Stimulated activated CD8-positive, alpha-beta memory T cell treated with anti-CD3 and anti-CD28 coated beads, Interleukin-7, amount 100 ng/mL, for 48 hours (primary cell): Measurements from ENCODE around the gene COLEC12.

Experiments
- DNase-seq, 2 donors: peaks; one replicate each; pipeline ENCODE4 v3.0.0-alpha.2; 2020; ENCODE audit warnings: low read depth in 1 of 2; ENCODE audit errors: extremely low read depth in 1 of 2

Gene COLEC12

DNA sequence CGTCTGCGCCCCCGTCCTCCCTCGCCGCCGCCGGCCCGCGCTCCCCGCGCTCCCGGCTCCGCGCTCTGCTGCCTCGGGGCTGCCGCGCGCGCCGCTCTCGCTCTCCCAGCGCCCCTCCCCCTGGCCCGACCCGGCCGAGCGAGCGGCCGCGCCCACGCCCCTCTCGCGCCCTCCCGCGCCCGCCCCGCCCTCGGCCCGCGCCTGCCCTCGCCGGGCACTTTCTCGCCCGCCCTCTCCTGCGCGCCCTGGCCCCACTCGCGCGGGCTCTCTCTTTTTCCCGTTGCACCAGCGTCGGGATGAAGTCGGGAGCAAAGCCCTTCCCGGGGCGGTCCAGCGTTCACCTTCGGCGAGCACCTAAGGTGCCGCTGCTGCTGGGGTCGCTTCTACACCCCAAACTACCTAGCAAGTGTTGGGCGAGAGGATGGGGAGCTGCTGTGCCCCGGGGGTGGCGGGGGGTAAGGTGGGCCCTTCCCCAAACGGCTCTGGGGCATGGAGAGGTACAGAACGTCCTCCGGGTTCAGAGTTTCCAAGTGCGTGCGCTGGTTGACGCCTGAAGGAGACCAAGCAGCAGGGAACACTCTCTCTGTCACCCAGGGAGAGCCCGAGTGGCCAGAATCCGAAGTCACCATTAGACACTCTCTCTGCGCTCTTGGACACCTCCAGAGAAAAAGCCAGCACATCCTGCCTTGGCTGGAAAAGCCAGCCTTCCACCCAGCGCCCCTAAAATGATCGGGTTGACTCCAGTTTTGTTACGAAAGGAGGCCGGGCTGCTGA is at the start of gene COLEC12:
COLEC12 (minus strand) TSS at position 70 of the 774 bp plus-strand sequence. CDS start 187 bp downstream, outside the sequence.
- no peak for DNase-seq

DNA sequence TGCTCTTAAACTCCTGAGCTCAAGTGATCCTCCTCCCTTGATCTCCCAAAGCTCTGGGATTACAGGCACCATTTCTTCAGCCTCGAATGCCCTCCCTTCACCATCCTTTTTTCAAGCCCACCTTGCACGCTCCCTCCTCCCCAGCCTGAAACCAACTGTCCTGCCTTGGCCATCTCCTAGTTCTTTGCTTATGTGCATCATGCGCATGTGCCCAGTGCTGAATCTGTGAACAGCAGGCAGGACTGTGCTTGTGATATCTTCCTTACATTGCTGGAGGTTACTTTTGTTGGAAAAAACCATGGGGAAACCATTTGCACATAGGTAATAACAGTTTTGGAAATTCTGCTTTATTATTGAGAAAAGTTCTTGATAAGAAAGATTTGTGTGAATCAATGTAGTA is 49.5 kb upstream of the COLEC12 start:
- DNase-seq = no peak

DNA sequence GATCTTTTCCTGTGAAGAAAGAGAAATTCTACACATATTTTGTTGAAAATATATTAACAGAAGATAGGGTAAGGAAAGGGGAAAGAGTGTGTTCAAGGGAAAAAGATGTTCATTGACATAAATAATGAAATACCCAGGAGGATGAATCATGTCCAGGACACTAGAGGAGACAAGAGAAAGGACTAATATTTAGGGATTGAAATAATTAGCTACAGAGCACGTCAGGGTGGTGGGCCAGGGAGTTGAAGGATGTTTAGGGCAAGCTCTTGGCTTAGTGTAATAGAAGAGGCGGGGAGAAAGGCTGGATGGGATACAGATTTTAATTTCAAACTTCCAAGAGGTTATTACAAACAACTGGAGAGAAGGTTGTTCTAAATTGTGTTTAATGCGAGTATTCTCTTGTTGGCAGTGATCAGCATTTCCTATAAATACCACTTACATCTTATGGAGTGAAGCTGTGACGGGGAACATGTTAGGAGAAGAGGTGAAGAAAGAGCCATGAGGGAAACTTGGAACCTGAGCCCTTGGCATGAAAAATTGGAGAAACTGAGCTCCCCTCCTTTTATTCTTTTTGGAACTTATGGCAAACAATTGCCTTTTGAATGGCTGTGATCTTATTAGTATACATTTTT is 43.1 kb upstream of the COLEC12 start:
- no peak for DNase-seq

DNA sequence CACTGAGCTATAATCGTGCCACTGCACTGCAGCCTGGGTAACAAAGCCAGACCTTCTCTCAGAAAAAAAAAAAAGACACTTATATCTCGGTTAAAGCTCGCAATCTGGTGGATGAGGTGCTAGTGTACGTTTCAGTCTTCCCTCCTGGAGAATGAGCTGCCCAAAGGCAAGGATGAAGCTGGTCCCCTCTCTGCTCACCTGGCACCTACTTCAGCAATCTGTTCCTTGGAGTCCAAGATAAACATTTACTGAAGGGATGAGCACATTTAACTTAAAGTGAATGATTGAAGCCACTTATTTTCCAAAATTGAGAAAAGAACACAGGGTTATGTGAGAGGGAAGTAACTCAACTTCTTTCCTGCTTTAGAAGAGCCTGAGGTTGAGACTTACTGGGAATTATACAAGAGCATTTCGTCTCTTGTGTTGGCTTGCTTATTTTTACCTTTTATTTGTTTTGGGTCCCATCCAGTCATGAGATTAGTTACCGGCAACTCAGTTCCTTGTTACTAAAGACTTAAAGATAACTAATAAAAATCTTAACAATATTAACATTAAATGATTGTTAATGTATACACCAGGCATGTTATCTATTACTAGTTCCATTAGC is 33.6 kb upstream of the COLEC12 start:
- no peak for DNase-seq

DNA sequence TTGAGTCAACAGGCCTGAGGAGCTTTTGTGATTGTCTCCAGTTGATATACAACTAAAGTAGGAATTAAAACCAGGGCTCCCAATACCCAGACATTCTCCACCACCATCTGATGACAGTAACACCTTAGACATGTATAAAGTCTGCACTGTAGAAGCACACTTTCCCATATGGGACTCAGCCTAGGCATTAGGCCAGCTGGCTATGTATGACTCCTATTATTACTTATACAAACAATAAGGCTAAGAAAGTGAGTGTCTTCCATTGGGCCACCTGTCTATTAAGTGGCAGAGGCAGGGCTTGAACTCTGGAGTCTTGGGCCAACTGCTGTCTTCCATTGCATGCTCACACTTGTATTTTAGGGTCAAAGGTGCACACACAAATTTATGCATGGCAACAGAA is 32.1 kb upstream of the COLEC12 start:
- no peak for DNase-seq

DNA sequence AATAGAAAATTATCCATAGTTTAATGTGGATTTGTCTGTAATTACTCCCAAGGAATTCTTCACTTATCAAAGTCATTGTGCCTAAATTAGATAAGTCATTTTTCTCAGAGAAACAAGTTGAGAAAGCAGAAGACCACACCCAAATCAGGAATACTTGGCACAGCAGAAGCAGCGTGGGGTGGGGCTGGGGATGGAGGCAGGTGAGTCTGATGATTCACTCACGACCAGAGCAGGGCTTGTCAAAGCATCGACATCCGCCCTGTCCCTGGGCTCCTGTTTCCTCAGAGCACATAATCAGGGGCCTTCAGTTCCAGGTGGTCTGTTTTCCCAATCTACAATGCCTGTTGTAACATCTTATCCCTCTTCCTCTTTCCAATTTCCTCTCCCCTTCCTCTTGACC is 31.5 kb upstream of the COLEC12 start:
- DNase-seq = no peak

DNA sequence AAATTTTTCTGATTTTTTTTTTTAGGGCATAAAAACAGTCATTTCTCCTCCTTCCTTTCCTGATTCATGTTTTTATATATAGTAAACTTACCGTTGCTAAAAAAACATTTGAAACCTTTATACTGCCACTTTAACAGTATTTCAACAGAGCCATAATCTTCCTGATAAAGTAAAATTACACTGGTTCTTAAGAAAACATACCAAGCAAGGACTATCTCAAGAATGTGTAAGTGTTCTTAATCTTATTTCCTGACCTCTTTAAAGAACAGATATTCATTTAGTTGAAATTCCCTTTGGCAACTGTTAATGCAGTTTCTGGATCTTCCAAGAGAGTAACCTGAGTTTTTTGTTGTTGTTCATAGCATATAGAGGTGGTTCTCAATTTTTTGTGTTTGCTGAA is 26.6 kb upstream of the COLEC12 start:
- no peak for DNase-seq

DNA sequence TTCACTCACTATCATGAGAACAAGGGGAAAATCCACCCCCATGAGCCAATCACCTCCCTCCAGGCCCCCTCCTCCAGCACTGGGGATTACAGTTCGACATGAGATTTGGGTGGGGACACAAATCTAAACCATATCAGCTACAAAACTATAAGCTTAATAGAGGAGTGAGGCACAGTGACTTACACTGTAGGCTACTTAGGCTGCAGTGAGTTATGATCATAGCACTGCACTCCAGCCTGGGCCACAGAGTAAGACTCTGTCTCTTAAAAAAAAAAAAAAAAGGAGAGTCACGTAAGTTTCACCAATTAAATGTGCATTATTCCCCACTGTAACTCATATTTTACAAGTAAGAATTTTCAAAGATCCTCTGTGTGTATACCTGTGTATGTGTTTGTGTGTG is 26.2 kb upstream of the COLEC12 start:
- no peak for DNase-seq

DNA sequence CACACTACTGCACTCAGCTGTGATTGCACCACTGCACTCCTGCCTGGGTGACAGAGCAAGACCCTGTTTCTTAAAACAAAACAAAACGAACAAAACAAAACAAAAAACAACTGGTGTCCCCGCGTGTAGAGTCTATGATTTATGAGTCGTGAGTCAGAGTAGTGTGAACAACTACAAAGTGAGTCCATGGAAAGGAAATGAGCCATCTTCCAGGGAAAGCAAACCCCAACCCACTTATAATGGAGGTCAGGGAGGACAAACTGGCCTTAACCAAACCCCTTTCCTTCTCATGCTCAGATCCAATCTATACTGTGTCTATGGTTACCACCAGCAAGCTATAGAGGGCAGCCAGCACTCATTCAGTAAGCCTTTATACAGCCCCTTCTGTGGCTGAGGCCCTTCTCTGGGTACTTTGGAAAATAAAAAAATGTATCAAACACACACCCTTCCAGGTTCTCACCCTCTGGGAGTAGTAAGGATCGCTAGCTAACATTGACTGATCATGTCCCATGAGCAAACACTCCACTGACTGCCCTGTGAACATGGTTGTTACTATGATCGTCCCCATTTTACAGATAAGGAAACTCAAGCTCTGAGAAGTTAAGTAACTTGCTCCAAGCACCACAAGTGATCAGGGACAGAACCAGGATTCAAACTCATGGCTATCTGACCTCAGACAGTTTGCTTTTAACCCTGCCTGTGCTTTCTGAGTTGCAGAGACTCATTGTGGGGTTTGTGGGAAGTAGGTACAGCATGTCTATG is 24.7 kb upstream of the COLEC12 start:
- no peak for DNase-seq

DNA sequence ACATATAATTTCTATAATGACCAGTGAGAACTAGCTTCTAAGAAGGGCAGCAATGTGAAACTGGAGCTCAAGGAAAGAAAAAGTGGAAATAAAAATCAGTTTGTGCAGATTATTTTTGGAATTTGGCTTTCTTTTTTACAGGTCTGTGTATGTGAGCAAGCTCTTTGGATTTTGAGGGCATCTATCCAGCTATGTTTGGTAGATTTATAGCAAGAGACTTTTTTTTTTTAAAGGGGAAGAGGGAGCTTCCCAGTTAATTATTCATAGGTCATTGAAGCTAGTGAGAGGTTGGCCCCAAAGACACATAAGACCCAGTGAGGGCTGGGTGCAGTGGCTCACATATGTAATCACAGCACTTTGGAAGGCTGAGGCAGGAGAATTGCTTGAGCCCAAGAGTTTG is 24.0 kb upstream of the COLEC12 start:
- no peak for DNase-seq

DNA sequence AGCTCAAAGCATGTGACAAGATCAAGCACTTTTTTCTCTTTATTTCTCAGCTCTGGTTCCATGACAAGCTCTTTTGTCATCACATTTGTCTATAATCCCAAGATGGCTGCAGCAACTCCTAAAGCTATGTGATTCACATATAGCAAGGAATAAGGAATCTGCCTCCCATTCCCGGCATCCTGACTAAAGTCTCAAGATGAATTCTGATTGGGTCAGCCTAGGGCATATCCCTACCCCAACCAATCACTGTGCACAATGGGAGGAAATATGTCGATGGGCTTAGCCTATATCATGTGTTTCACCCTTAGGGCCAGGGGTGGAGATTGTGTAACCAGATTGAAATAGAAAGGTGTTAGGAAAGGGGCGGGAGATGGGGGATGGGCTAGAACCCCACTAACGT is 23.1 kb upstream of the COLEC12 start:
- no peak for DNase-seq

DNA sequence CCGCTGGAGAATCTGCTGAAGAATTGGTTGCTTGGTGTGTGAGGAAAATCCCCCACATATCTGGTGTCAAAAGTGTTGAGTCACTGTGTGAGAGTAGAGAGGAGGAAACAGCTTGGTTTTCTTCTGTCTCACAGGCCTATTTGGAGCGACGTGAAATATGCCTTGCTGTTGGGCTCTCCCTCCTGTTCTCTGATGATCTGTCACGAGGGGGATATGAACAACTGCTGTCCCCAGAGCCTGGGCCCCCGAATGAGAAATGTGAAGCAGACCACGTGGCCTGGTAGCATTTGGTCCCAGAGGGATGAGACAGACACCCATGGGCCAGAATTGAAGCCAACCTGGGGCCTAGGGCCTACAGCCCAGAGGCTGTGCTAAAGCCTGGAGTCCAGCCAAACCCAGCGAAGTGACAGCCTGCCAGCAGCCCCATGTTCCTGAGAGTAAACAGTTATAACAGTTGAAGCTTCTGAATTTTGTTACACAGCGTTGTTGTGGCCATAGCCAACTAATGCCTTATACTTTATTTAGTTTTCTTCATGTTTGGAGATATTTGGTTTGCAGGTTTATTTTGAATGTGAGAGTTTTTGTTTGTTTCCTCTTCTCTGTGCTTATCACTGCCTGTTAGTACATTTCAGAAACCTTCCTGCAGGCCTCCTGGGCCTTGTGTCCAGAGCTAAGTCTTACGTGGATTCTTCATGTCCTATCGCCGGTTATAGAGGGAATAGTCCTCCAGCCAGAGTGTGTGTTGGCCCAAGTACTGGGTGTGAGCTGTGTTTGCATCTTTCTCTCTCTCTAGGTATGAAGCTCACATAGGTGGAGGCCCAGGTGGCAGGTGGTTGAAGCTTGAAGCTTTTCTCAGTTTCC is 18.7 kb upstream of the COLEC12 start:
- DNase-seq = no peak

DNA sequence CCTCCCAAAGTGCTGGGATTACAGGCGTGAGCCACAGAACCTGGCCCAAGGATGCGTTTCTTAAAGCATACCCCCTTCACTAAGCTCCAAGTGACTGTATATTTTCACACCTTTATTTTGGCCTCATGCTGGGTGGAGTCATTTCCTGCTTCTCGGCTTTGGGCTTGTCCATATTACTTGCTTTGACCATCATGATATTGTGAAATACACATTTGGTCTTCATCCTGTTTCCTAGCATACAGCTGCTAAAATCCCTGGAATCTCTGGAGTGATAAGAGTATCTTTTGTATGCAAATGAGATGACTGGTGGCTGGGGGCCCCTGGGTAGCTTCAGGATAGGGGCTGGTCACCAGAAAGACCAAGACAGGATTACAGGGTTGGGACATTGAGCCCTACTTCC is 17.6 kb upstream of the COLEC12 start:
- DNase-seq = no peak

DNA sequence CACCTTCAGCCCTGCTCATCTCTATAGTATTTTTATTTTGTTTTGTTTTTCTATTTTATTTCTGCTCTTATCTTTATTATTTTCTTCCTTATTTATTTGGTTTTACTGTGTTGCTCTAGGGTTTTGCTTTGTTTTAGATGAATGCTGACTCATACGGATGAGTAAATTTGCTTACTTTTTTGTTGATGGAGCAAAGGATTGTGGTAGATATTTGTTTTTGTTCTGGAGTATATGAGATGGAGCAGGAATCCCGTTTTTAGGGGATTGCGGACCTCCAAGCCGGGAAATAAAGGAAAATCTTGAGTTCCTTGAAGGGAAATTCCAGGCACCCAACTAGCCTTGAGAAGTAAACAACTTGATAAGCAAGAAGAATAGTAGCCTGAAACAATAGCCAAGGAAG is 15.3 kb upstream of the COLEC12 start:
- no peak for DNase-seq

DNA sequence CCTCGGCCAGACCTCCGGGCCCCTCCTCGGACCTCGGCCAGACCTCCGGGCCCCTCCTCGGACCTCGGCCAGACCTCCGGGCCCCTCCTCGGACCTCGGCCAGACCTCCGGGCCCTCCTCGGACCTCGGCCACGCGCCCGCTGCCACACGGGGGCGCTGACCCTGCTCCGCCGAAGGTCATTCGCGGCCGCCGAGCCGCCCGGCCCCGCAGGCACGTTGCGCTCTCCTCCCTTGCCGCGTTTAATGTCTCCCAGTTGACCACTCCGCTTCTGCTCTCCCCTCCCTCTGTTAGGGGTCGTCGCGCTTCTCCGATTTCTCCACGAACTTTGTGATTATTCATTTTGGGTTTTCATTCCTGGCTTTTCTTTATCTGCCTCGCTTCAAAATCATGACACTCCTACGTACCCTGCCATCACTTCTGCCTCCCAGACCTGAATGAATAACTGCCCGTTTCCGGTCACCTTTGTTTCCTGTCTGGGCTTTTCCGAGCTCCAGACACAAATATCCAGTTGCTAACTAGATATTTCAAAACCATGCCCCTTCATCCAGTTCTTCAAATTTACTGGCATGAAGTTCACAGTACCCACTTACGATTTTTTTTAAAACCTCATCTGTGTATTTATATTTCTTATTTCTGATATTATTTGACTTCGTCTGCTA is 14.8 kb upstream of the COLEC12 start:
- no peak for DNase-seq

DNA sequence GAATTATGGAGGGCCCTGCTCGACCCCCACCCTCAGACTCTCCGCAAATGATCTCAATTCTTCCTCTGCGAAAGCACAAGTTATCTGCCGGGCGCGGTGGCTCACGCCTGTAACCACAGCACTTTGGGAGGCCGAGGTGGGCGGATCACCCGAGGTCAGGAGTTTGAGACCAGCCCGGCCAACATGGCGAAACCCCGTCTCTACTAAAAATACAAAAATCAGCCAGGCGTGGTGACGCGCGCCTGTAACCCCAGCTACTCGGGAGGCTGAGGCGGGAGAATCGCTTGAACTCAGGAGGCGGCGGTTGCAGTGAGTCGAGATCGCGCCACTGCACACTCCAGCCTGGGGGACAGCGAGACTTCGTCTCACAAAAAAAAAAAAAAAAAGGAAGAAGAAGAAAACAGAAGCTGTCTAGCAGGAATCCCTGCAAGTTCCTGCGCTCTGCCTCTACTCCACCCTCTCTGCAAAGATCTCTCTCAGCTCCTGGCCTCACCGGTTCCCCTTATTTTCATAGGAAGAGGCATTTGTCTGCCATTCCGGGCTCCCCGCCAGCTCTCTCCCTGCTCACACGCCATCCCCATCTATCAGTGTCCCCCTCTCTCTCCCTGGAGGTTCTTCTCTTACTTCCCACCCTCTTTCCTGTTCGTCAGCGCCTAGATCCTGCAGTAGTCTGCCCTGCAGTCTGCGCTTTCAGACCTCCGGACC is 13.5 kb upstream of the COLEC12 start:
- DNase-seq = no peak

DNA sequence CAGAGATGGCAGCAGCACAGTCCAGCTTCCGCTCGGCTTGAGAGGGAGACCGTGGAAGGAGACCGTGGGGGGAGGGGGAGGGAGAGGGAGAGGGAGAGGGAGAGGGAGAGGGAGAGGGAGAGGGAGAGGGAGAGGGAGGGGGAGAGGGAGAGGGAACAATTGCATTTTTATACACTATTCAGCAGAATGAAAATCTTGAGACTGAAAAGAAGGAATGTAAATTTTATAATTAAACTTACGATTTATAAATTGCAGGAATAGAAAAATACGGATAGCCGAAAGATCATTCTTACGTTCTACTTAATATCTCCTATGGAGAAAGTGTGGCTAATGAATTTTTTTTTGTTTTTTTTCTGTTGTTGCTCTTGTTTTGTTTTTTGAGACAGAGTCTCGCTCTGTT is 12.5 kb upstream of the COLEC12 start:
- no peak for DNase-seq

DNA sequence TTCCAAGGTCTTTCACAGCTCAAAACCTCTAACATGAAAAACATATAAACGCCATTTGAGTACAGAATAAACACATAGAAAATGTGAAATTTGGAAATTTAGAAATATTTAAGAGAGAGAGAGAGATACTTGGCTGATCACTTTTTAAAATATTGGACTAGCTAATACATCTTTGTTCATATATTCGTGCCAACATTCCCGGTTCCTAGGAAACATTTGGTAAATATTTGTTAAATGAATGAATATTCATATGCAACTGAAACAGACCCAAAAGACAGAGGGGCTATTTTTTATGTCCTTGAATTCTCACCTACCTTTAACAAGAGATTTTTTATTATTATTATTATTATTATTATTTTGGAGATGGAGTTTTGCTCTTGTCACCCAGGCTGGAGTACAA is 8.3 kb upstream of the COLEC12 start:
- DNase-seq = no peak

DNA sequence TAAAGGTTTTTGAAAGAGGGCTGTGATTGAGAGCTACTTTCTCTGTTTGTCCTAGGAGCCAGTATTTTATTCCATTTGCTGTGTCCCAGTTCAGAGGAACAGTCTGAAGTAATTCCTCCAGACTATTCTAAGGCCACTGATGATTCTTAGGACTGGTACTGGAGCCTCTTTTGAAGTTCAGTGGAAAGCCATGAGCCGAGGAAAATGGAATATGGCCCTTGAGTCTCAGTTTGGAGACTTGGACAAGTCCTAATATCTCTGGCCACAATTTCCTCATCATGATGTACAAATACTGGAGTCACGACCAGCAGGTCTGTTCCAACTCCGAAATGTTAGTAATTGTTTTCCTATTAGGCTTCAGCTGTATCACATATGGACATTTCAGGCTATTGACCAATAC is 7.1 kb upstream of the COLEC12 start:
- no peak for DNase-seq
